Calu3 (cell line): ENCODE data around the gene TSEN15. TPM values are rescaled to one million over a fixed set of nuclear protein-coding genes. Genes with fewer than 3 reads are reported as not detected.

Experiments used
- BruUV-seq: library from RNA; stranded (reverse); fragments of 400-500 nt; replicated peaks from 2 replicates; lab custom pipeline; 2021; lab: Mats Ljungman, UMichigan
- CTCF ChIA-PET: fragments of 300-600 bp; sonication (Branson Sonifier 250); formaldehyde crosslinking; loops from one replicate; lab custom pipeline; 2022; ENCODE audit warnings: antibody characterized with exemption; lab: Charles Lee
- DNase-seq: peaks from one replicate; pipeline ENCODE4 v3.0.0; 2022
- H3K27ac Mint-ChIP-seq: one replicate; pipeline ENCODE4 v1.8.0; 2022; ENCODE audit warnings: mixed read lengths; ENCODE audit not compliant: unreplicated experiment
- H3K27me3 Mint-ChIP-seq: one replicate; pipeline ENCODE4 v1.8.0; 2022; ENCODE audit warnings: mixed read lengths; ENCODE audit not compliant: unreplicated experiment
- H3K36me3 Mint-ChIP-seq: one replicate; pipeline ENCODE4 v1.8.0; 2022; ENCODE audit warnings: mild to moderate bottlenecking, moderate library complexity, mixed read lengths; ENCODE audit not compliant: insufficient read depth, unreplicated experiment
- H3K4me1 Mint-ChIP-seq: one replicate; pipeline ENCODE4 v1.8.0; 2022; ENCODE audit warnings: mild to moderate bottlenecking, low read depth, mixed read lengths; ENCODE audit not compliant: unreplicated experiment
- H3K4me3 Mint-ChIP-seq: one replicate; pipeline ENCODE4 v1.8.0; 2022; ENCODE audit warnings: mild to moderate bottlenecking, low read depth, moderate library complexity, mixed read lengths; ENCODE audit not compliant: unreplicated experiment
- H3K9me3 Mint-ChIP-seq: one replicate; pipeline ENCODE4 v1.8.0; 2022; ENCODE audit warnings: low read depth, mixed read lengths; ENCODE audit not compliant: unreplicated experiment
- intact Hi-C: fragments of 100-400 bp; cut with micrococcal nuclease; formaldehyde crosslinking; loops from one replicate; pipeline ENCODE4 v1.10.0; 2022; ENCODE audit not compliant: unreplicated experiment
- total RNA-seq: library from RNA; stranded (reverse); gene quantifications from 2 replicates; pipeline ENCODE4 v1.2.3, GENCODE V29; 2022
- TF ChIP-seq, protein P1 (sequence below): fragments of 200-600 bp; IDR thresholded peaks from one replicate; pipeline ENCODE4 v1.8.0; 2022; ENCODE audit warnings: antibody characterized with exemption; ENCODE audit not compliant: unreplicated experiment

The TSEN15 gene
- total RNA-seq, 1 experiment from 2014 or later = 62.6 TPM

DNA sequence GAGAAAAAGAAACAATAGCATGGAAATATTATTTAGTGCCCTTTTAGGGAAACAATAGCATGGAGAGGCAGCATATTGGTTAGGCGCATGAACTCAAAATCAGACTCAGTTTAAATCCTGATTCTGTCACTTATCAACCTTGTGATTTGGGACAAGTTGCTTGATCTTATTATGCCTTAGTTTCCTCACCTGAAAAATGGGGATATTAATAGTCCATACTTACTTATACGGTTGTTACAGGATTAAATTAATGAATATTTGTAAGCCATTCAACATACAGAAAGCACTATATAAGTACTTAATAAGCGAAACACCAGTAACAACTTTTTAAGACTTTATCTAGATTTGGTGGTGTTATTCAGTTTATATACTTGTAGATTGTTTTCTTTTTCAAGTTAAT lies 1.2 kb downstream of the TSEN15 start:
- no peak for DNase-seq
- CTCF ChIA-PET = interaction anchor here (1.0 kb wide), 1 partner anchor 11 kb away, joined by 3 read pairs; no protein-coding TSS in a partner anchor
- Mint-ChIP-seq H3K27ac (peak overlapping the region; percentile 100), H3K9me3 (no peaks in the 10 kb centered on the region), H3K4me3 (peak overlapping the region; percentile 90), H3K27me3 (no peaks in the 10 kb centered on the region), H3K4me1 (peaks cover 44% of the 10 kb centered on the region), H3K36me3 (peaks cover 25% of the 10 kb centered on the region)
- BruUV-seq = no TSS peak
- intact Hi-C loops = loop anchor here (5.0 kb wide), 3 partner anchors 55 to 420 kb away; partner anchors contain the start of gene APOBEC4
- TF ChIP-seq, protein P1, sequence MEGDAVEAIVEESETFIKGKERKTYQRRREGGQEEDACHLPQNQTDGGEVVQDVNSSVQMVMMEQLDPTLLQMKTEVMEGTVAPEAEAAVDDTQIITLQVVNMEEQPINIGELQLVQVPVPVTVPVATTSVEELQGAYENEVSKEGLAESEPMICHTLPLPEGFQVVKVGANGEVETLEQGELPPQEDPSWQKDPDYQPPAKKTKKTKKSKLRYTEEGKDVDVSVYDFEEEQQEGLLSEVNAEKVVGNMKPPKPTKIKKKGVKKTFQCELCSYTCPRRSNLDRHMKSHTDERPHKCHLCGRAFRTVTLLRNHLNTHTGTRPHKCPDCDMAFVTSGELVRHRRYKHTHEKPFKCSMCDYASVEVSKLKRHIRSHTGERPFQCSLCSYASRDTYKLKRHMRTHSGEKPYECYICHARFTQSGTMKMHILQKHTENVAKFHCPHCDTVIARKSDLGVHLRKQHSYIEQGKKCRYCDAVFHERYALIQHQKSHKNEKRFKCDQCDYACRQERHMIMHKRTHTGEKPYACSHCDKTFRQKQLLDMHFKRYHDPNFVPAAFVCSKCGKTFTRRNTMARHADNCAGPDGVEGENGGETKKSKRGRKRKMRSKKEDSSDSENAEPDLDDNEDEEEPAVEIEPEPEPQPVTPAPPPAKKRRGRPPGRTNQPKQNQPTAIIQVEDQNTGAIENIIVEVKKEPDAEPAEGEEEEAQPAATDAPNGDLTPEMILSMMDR = no peak

DNA sequence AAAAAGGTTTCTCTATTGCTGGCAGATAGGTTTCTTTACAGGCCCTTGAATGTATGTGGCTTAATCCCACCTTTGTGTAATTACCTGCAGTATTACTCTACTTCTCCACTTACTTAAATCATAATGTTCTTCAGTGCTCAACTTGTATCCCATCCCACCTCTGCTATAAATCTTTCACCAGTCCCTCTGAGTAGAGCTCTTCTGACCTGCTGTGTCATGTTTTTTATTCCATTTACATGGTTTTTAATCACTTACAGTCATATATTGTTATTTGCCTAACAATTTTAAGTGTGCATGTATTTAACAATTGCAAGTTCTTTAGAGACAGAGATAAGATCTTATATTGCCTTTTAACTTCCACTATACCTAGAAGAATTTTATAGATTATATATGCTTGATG lies 2.4 kb downstream of the TSEN15 start:
- H3K4me3 Mint-ChIP-seq = no peak overlapping the region
- H3K27ac Mint-ChIP-seq = peak overlapping the region; percentile 0
- TF ChIP-seq, protein P1 = no peak
- intact Hi-C loops = loop anchor here (5.0 kb wide), 3 partner anchors 57 to 422 kb away; partner anchors contain the start of gene APOBEC4
- DNase-seq = no peak
- H3K9me3 Mint-ChIP-seq = no peaks in the 10 kb centered on the region
- peaks cover 25% of the 10 kb centered on the region for H3K36me3 Mint-ChIP-seq
- H3K4me1 Mint-ChIP-seq = peaks cover 44% of the 10 kb centered on the region
- no TSS peak for BruUV-seq
- no peaks in the 10 kb centered on the region for H3K27me3 Mint-ChIP-seq
- CTCF ChIA-PET = no interaction called here

DNA sequence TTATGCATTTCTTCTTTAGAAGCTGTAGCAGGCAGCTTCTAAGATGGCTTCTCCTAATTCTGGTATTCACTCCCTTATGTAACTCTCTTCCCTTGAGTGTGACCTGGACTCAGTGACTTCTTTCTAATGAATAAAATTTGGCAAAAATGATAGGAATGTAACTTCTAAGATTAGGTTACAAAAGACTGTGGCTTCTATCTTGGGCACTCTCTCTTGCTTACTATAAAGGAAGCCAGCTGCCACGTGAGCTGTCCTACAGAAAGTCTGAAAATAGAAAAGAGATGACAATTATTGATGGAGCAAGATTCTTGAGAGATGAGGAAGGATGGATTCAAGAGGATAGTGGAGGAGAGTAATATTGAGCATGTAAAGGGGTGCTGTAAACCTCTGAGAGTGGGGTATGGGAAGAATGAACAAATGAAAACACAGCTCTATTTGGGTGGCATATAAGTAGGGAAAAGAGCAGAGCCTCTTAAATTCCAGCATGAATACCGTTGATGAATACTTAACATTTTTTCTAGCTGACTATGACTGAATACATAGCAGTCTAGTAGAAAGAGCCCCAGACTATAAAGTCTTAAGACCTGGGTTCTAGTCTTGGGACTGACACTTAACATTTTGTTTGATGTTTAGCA lies 5.5 kb downstream of the TSEN15 start:
- H3K4me1 Mint-ChIP-seq = peaks cover 30% of the 10 kb centered on the region
- H3K27me3 Mint-ChIP-seq = no peaks in the 10 kb centered on the region
- H3K4me3 Mint-ChIP-seq = peak overlapping the region; percentile 26
- TF ChIP-seq, protein P1 = no peak
- DNase-seq = no peak
- BruUV-seq = no TSS peak
- no peaks in the 10 kb centered on the region for H3K9me3 Mint-ChIP-seq
- intact Hi-C loops = no loop called here
- peaks cover 20% of the 10 kb centered on the region for H3K36me3 Mint-ChIP-seq
- CTCF ChIA-PET = interaction anchor here (1.3 kb wide), 2 partner anchors 12 to 13 kb away, joined by 3 read pairs; no protein-coding TSS in a partner anchor
- peak overlapping the region; percentile 71 for H3K27ac Mint-ChIP-seq

DNA sequence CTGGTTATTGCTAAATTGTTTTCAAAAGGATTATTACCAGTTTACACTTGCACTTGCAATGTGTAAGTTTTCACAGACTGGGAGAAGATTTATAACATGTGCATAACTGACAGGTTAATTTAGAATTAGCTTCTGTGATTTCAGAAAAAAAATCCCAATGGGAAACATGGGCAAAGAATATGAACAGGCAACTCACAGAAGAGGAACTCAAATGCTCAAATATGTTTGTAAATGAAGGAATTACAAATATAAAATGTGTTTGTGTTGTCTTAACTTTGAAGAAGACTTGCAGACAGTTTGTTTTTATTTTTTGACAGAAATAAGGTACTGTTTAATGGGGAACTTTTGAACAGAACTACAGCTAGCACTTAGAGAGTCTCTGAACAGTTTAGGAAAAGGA lies 8.4 kb downstream of the TSEN15 start:
- TF ChIP-seq, protein P1 = no peak
- no peak overlapping the region for H3K27ac Mint-ChIP-seq
- no peaks in the 10 kb centered on the region for H3K9me3 Mint-ChIP-seq
- no peak overlapping the region for H3K4me3 Mint-ChIP-seq
- peaks cover 20% of the 10 kb centered on the region for H3K4me1 Mint-ChIP-seq
- peaks cover 14% of the 10 kb centered on the region for H3K36me3 Mint-ChIP-seq
- no peaks in the 10 kb centered on the region for H3K27me3 Mint-ChIP-seq
- DNase-seq = no peak
- intact Hi-C loops = no loop called here
- CTCF ChIA-PET = no interaction called here
- BruUV-seq = no TSS peak
